CD4-positive, alpha-beta T cell treated with Interleukin-6 for 4 hours (primary cell): Measurements from ENCODE around the gene TMC3.

Experiments used
- DNase-seq: peaks from one replicate; pipeline ENCODE4 v3.0.0-alpha.2; 2020; ENCODE audit warnings: mixed read lengths

The TMC3 gene

GRCh38 chr15:81317642-81318017 lies 56.4 kb downstream of the TMC3 start:
- no peak for DNase-seq

- DNase-seq = no peak
Measured at GRCh38 chr15:81316267-81316666, 57.7 kb downstream of the TMC3 start.

- DNase-seq = no peak
Measured at GRCh38 chr15:81315452-81316175, 58.4 kb downstream of the TMC3 start.

GRCh38 chr15:81314378-81314777 lies 59.6 kb downstream of the TMC3 start:
- DNase-seq = no peak

- no peak for DNase-seq
Measured at GRCh38 chr15:81313686-81314085, 60.3 kb downstream of the TMC3 start.

GRCh38 chr15:81312790-81313543 lies 61.0 kb downstream of the TMC3 start:
- DNase-seq = no peak

- no peak for DNase-seq
Measured at GRCh38 chr15:81311752-81312464, 62.1 kb downstream of the TMC3 start.

GRCh38 chr15:81310480-81310879 lies 63.5 kb downstream of the TMC3 start:
- no peak for DNase-seq

- no peak for DNase-seq
Measured at GRCh38 chr15:81309647-81310450, 64.2 kb downstream of the TMC3 start.

GRCh38 chr15:81308260-81308659 lies 65.8 kb downstream of the TMC3 start:
- no peak for DNase-seq

GRCh38 chr15:81304226-81304625 lies 69.8 kb downstream of the TMC3 start:
- peak; percentile 34 for DNase-seq

GRCh38 chr15:81303244-81304225 lies 70.5 kb downstream of the TMC3 start:
- peak; percentile 66 for DNase-seq

GRCh38 chr15:81302701-81303109 lies 71.3 kb downstream of the TMC3 start:
- peak; percentile 54 for DNase-seq

GRCh38 chr15:81301815-81302399 lies 72.1 kb downstream of the TMC3 start:
- no peak for DNase-seq

GRCh38 chr15:81301385-81301784 lies 72.6 kb downstream of the TMC3 start:
- DNase-seq = no peak

- DNase-seq = no peak
Measured at GRCh38 chr15:81299630-81300273, 74.3 kb downstream of the TMC3 start.

GRCh38 chr15:81299156-81299555 lies 74.9 kb downstream of the TMC3 start:
- DNase-seq = no peak

GRCh38 chr15:81298611-81299010 lies 75.4 kb downstream of the TMC3 start:
- peak; percentile 43 for DNase-seq

GRCh38 chr15:81297603-81298575 lies 76.1 kb downstream of the TMC3 start:
- DNase-seq = peak; percentile 53
